Smooth muscle cell of the umbilical artery (primary cell): Measurements from ENCODE around the gene LIPK. TPM values are rescaled to one million over a fixed set of nuclear protein-coding genes. Genes with fewer than 3 reads are reported as not detected.

Experiments used
- total RNA-seq: library from RNA; depleted of rRNA; stranded (reverse); fragments of >200 nt; gene quantifications from 2 replicates; pipeline ENCODE4 v1.2.3, GENCODE V29; 2014

Gene LIPK, protein sequence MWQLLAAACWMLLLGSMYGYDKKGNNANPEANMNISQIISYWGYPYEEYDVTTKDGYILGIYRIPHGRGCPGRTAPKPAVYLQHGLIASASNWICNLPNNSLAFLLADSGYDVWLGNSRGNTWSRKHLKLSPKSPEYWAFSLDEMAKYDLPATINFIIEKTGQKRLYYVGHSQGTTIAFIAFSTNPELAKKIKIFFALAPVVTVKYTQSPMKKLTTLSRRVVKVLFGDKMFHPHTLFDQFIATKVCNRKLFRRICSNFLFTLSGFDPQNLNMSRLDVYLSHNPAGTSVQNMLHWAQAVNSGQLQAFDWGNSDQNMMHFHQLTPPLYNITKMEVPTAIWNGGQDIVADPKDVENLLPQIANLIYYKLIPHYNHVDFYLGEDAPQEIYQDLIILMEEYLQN
- not detected in 2 replicates for total RNA-seq

DNA sequence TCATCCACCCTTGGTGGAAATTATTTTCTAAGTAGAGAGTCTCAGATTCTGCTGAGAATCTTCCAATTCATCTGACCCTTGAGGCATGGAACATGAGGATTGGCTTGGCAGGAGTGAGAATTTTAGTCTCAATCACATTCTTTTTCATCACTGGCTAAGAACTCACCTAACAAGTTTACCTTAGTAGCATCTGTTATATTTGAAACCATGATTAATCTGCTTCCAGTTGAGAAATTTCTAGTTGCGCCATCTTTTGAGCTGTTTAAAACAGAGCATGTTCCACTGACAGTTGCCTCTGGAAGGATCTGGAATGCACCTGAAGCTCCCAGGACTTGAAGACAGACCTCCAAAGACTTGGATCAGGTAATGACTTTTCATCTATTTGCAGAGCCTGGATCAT, at the start of gene LIPK:
LIPK (plus strand) TSS at position 292 of the 400 bp plus-strand sequence. CDS start 18,295 bp downstream, outside the sequence.

DNA sequence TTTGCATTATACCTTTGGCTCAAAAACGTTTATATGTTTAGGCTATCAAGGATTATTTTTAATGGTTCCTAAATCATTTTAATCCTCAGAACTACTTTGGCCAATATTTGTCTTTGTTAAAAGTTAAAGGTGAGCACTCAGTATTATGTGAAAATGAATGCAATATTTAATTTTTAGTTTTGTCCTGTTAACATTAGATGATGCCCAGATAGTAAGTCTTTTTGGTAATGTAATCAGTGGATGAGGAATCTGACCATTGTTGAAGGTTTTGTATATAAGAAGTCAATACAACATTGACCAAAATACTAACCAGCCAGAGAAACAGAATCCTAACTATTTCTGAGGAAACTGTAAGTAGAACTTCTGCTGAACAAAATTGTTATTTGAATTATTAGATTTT, 41.9 kb upstream of the LIPK start, which contains the start of gene LIPF:
LIPF (plus strand) TSS at position 301 of the 400 bp plus-strand sequence. CDS start 2,856 bp downstream, outside the sequence.

DNA sequence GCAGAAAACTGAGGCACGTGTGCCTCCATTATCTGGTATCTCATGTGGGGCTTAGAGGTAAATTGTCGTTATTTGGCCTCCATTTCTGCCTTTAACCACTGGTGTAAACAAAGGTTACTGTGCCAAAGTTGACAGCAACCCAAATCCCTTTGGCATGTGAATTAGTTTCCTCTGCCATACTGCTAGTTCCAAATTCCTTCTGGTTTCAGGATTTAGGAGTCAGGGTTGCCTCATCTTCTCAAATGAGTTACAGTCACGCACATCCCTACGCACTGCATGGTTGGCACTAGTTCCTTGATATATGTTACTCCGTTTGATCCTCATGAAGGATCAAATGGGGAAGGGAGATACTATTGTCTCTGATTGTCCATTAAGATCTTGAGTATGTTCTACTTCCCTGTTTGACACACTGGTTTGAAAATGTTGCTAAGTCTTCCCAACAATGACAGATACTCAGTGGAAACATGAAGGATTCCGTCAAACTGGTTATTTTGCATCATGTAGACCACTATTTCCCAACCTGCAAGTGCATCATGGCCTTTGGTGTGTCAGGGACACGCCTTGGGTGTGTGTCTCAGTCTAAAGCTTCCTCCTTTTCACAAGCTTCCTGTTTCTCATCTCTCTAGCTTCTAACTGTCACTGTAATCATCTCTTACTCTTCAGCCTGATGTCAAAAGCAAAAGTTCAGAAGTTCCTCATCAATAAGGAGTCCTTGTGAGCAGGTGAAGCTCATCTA, 53.5 kb downstream of the LIPK start, which contains the start of gene LIPN:
LIPN (plus strand) TSS at position 655 of the 736 bp plus-strand sequence. CDS start 1,386 bp downstream, outside the sequence.

Other genes with a start within 250 kb of the LIPK start
- 5.9 and 8.1 TPM in 2 replicates for gene RNLS, start 122.9 kb upstream of the LIPK start, total RNA-seq
- not detected in 2 replicates for gene LIPJ, start 119.5 kb upstream of the LIPK start, total RNA-seq
- gene LIPF, start 41.8 kb upstream of the LIPK start, total RNA-seq = not detected in 2 replicates
- gene LIPN, start 53.8 kb downstream of the LIPK start, total RNA-seq = not detected in 2 replicates
- not detected in 2 replicates for gene LIPM, start 96.5 kb downstream of the LIPK start, total RNA-seq
- gene ANKRD22, start 145.6 kb downstream of the LIPK start, total RNA-seq = not detected in 2 replicates
- gene STAMBPL1, start 174.0 kb downstream of the LIPK start, total RNA-seq = 19.6 and 23.9 TPM in 2 replicates
- 1,183 and 3,347 TPM in 2 replicates for gene ACTA2, start 246.5 kb downstream of the LIPK start, total RNA-seq